Measurements from ENCODE around the gene PTPN5.
"Not testable (repeated sequence)": the region's sequence is repeated elsewhere in the genome, so short reads cannot be mapped to it uniquely, and the experiment has no call there.

PTPN5 gene

DNA sequence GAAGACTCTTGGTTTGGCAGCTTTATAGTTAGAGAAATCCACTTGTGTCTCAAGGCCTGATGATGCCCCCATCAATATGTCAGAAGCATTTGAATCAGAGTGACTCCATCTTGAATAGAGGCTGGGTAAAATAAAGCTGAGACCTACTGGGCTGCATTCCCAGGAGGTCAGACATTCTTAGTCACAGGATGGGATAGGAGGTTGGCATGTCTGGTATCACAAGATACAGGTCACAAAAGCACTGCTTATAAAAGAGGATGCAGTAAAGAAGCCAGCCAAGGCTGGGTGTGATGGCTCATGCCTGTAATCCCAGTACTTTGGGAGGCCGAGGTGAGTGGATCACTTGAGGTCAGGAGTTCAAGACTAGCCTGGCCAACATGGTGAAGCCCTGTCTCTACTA is 109.6 kb downstream of the PTPN5 start:
- not testable (repeated sequence) for H3K27ac Mint-ChIP-seq, H3K4me3 Mint-ChIP-seq
- H3K27me3 Mint-ChIP-seq (ENCODE audit: low read depth), result peaks cover 14% of the 10 kb centered on the region

More for the DNA sequence above, 109.6 kb downstream of the PTPN5 start:
- H3K36me3 Mint-ChIP-seq (ENCODE audit: low read depth); H3K4me1 Mint-ChIP-seq (ENCODE audit: low read depth); H3K9me3 Mint-ChIP-seq: not testable (repeated sequence)

Data from T-helper 1 cell treated with Interleukin-12 subunit alpha and Interleukin-12 subunit beta and Interleukin-4 antibody, amounts not matched to agents 30 μg/mL and 1 μg/mL, for 36 hours (primary cell).